Liver (tissue), 3 donors: Measurements from ENCODE around the gene ANXA11.
"Not testable (repeated sequence)": the region's sequence is repeated elsewhere in the genome, so short reads cannot be mapped to it uniquely, and the experiment has no call there.

Experiments
- CTCF ChIP-seq: fragments of 150-350 bp; IDR thresholded peaks from 2 replicates; pipeline ENCODE4 v1.5.1; 2017; ENCODE audit warnings: improper control_type of control experiment, low read depth, low read length; ENCODE audit not compliant: missing input control
- SP1 ChIP-seq: IDR thresholded peaks from 2 replicates; pipeline ENCODE4 v1.6.1; 2018; ENCODE audit warnings: antibody characterized with exemption, mild to moderate bottlenecking
- TAF1 ChIP-seq: conservative IDR thresholded peaks from 2 replicates; pipeline ENCODE4 v1.6.1; 2016; ENCODE audit warnings: antibody characterized with exemption, mild to moderate bottlenecking
- donor health status: healthy.
- donor health status: healthy.

GRCh38 chr10:80233871-80234270, 28.5 kb upstream of the ANXA11 start:
- not testable (repeated sequence) for TF ChIP-seq SP1, CTCF, TAF1
